ENCODE measurements around the gene CDHR5.

Gene CDHR5

GRCh38 chr11:609341-609811 is 15.4 kb downstream of the CDHR5 start:
- no peak for DNase-seq (ENCODE audit: low read depth in 1 of 2, low spot score in 1 of 2)
- TF ChIP-seq JUND (IDR thresholded peaks at IDR 0.05; ENCODE audit: low read depth), result no peak
- in situ Hi-C loops (cut with HindIII; ENCODE audit: low pct_unique_long_range_greater_than_20kb, low sequenced_read_pairs), result no loop called here

DNA sequence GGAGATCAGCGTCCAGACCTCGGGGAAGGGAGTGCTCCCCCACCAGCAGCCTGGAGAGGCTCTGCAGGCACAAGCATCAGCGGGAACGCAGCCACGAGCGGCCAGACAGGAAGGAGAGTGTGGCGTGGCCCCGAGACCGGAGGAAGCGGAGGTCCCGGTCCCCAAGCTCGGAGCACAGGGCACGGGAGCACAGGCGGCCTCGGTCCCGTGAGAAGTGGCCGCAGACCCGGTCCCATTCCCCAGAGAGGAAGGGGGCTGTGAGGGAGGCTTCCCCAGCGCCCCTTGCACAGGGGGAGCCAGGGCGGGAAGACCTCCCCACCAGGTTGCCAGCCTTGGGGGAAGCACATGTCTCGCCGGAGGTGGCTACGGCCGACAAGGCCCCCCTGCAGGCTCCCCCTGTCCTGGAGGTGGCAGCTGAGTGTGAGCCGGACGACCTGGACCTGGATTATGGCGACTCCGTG is 15.9 kb downstream of the CDHR5 start:
- DNase-seq (ENCODE audit: low read depth in 1 of 2, low spot score in 1 of 2), result no peak
- in situ Hi-C loops (cut with HindIII; ENCODE audit: low pct_unique_long_range_greater_than_20kb, low sequenced_read_pairs), result no loop called here
- TF ChIP-seq JUND (IDR thresholded peaks at IDR 0.05; ENCODE audit: low read depth), result no peak

DNA sequence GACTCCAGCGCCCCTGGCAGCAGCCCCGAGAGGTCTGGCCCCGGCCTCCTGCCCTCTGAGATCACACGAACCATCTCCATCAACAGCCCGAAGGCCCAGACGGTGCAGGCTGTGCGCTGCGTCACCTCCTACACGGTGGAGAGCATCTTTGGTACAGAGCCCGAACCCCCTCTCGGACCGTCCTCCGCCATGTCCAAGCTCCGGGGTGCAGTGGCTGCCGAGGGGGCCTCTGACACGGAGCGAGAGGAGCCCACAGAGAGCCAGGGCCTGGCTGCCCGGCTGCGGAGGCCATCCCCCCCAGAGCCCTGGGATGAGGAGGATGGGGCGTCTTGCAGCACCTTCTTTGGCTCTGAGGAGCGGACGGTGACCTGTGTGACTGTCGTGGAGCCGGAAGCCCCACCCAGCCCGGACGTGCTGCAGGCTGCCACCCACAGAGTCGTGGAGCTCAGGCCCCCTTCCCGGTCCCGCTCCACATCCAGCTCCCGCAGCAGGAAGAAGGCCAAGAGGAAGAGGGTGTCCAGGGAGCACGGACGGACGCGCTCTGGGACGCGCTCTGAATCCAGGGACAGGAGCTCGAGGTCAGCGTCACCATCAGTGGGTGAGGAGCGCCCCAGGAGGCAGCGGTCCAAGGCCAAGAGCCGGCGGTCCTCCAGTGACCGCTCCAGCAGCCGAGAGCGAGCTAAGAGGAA is 16.6 kb downstream of the CDHR5 start:
- TF ChIP-seq JUND (IDR thresholded peaks at IDR 0.05; ENCODE audit: low read depth), result no peak
- in situ Hi-C loops (cut with HindIII; ENCODE audit: low pct_unique_long_range_greater_than_20kb, low sequenced_read_pairs), result no loop called here
- no peak for DNase-seq (ENCODE audit: low read depth in 1 of 2, low spot score in 1 of 2)

DNA sequence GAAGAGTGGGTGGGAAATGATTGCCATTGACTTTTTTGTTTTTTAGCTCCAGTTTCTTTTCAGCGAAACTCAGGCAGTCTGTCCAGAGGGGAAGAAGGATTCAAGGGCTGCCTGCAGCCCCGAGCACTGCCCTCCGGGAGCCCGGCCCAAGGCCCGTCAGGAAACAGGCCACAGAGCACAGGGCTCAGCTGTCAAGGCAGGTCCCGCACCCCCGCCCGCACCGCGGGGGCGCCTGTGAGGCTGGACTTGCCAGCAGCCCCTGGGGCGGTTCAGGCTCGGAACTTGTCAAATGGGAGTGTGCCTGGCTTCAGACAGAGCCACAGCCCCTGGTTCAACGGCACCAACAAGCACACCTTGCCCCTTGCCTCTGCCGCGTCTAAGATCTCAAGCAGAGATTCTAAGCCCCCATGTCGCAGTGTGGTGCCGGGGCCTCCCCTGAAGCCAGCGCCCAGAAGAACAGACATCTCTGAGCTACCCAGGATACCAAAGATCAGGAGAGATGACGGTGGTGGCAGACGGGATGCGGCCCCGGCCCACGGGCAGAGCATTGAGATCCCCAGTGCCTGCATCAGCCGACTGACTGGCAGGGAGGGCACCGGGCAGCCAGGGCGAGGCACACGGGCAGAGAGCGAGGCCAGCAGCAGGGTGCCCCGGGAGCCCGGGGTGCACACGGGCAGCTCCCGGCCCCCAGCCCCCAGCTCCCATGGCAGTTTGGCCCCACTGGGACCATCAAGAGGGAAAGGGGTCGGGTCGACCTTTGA is 17.6 kb downstream of the CDHR5 start:
- TF ChIP-seq JUND (IDR thresholded peaks at IDR 0.05; ENCODE audit: low read depth), result no peak
- DNase-seq (ENCODE audit: low read depth in 1 of 2, low spot score in 1 of 2), result no peak

DNA sequence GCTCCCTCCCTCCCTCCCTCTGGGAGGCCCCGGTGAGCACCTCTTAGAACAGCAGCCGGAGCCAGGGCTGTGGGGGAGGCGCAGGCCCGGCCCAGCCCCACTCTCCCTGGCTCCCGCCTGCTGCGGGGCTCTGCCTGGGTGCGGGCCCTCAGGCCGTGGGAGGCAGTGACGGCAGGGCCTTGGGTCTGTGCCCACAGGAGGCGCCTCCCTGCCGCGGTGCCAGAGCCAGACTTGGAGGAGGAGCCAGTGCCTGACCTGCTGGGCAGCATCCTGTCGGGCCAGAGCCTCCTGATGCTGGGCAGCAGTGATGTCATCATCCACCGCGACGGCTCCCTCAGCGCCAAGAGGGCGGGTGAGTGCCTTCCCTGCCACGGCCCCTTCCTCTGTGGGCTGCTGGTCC is 18.5 kb downstream of the CDHR5 start:
- in situ Hi-C loops (cut with HindIII; ENCODE audit: low pct_unique_long_range_greater_than_20kb, low sequenced_read_pairs), result no loop called here
- peak; percentile 72 to 79 for DNase-seq (ENCODE audit: low read depth in 1 of 2, low spot score in 1 of 2)
- TF ChIP-seq JUND (IDR thresholded peaks at IDR 0.05; ENCODE audit: low read depth), result no peak

More for the DNA sequence above, 17.6 kb downstream of the CDHR5 start:
- in situ Hi-C loops (cut with HindIII; ENCODE audit: low pct_unique_long_range_greater_than_20kb, low sequenced_read_pairs), result no loop called here

DNA sequence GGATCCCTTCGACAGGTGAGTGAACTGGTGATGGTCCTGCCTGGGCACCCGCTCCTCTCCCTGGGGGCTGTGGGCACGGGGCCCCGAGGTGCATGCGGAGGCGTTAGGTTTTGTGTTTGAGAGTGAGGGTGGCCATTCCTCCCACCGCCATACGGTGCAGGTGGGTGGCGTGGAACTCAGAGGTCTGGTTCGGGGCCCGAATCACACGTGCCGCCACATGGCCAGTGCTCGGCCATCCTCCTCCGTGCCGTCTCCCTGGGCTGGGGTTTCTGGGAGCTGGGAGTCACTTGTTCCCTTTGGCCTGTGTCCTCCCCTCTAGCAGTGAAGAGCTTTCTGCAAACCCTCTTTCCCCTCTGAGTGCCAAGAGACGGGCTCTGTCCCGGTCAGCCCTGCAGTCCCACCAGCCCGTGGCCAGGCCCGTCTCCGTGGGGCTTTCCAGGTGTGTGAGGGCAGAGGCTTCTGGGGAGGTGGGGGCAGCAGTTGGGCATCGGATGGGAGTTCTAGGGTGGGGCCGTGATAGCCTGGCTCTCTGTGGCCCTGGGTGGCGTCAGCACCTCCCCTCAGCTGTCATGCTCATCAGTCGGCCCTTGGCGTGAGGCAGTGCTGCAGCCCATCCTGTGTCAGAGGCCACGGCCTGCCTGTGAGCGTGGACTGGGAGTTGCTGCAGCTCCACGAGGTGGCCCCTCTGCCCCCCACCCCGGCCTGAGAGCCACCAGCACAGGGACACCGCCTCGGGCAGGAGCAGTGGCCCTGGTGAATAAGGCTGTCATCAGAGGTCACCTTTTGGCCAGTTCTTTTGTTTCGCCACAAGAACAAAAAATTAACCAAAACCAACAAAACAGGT is 19.2 kb downstream of the CDHR5 start:
- in situ Hi-C loops (cut with HindIII; ENCODE audit: low pct_unique_long_range_greater_than_20kb, low sequenced_read_pairs), result no loop called here

DNA sequence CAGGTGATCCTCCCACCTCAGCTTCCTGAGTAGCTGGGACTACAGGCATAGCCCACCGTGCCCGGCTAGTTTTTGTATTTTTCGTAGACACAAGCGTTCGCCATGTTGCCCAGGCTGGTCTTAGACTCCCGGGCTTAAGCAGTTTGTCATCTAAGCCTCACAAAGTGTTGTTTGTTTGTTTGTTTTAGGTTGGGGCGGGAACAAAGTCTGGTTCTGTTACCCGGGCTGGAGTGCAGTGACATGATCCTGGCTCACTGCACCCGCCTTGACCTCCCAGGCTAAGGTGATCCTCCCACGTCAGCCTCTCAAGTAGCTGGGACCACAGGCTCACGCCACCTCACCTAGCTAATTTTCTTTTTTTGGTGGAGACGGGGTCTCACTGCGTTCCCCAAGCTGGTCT is 21.6 kb downstream of the CDHR5 start:
- no peak for TF ChIP-seq JUND (IDR thresholded peaks at IDR 0.05; ENCODE audit: low read depth)
- DNase-seq (ENCODE audit: low read depth in 1 of 2, low spot score in 1 of 2), result no peak
- in situ Hi-C loops (cut with HindIII; ENCODE audit: low pct_unique_long_range_greater_than_20kb, low sequenced_read_pairs), result no loop called here

More for the DNA sequence above, 19.2 kb downstream of the CDHR5 start:
- no peak for DNase-seq (ENCODE audit: low read depth in 1 of 2, low spot score in 1 of 2)
- TF ChIP-seq JUND (IDR thresholded peaks at IDR 0.05; ENCODE audit: low read depth), result no peak

DNA sequence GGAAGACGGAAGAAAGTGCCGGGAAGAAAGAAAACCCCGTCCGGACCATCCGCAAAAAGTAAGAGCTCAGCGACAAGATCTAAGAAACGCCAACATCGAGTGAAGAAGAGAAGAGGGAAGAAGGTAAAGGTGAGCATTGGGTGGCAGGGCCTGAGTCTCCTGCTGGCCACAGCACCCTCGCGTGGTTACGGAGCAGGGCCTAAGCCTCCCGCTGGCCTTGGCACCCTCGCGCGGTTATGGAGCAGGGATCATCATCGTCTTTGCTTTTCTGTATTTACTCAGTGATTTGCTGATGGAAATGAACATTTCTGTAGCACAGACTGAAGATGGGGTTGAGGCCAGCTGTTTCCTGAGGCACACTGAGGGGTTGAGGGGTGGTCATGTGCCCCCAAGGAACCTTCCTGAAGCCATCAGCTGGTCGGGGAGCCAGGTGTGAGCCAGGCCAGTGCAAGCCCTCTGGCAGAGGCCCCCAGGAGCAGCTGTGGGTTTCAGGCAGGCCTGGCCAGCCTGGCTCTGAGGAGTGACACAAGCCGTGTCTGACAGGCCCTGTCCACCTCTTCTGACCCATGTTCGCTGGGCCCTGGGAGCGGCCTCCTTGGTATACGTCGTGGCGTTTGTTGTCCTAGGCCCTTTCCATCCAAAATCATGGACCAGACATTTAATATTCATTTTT is 23.0 kb downstream of the CDHR5 start:
- in situ Hi-C loops (cut with HindIII; ENCODE audit: low pct_unique_long_range_greater_than_20kb, low sequenced_read_pairs), result no loop called here
- no peak for TF ChIP-seq JUND (IDR thresholded peaks at IDR 0.05; ENCODE audit: low read depth)
- no peak for DNase-seq (ENCODE audit: low read depth in 1 of 2, low spot score in 1 of 2)

DNA sequence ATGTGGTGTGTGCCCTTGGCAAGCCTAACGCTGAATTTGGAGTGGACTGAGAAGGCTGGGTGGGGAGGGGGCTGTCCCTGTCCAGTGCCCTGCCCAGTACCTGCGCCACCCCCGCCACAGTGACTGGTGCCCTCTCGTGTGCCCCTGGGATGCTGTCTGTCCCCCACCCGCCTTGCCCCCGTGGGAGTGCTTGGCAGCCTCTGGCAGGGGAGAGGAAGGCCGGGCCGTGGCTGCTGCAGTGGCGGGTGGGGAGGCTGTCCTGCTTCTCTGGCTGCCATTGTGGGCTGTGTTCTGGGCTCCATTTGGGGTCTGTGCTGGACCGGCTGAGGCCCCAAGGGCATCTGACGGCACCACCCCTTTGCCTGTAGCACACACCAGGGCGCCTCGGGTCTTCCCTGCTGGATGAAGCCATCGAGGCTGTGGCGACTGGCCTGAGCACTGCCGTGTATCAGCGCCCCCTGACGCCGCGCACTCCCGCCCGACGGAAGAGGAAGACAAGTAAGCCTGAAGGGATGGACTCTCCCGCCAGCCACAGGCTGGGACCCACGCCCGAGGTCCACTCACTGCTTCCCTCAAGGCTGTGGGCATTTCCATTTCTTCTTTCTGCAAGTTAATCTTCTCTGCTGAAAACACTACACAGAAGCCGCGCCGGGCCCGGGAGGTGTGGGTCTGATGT is 26.6 kb downstream of the CDHR5 start:
- in situ Hi-C loops (cut with HindIII; ENCODE audit: low pct_unique_long_range_greater_than_20kb, low sequenced_read_pairs), result no loop called here
- no peak for DNase-seq (ENCODE audit: low read depth in 1 of 2, low spot score in 1 of 2)
- no peak for TF ChIP-seq JUND (IDR thresholded peaks at IDR 0.05; ENCODE audit: low read depth)

GRCh38 chr11:597166-597725 is 27.5 kb downstream of the CDHR5 start:
- in situ Hi-C loops (cut with HindIII; ENCODE audit: low pct_unique_long_range_greater_than_20kb, low sequenced_read_pairs), result no loop called here
- no peak for DNase-seq (ENCODE audit: low read depth in 1 of 2, low spot score in 1 of 2)
- no peak for TF ChIP-seq JUND (IDR thresholded peaks at IDR 0.05; ENCODE audit: low read depth)

DNA sequence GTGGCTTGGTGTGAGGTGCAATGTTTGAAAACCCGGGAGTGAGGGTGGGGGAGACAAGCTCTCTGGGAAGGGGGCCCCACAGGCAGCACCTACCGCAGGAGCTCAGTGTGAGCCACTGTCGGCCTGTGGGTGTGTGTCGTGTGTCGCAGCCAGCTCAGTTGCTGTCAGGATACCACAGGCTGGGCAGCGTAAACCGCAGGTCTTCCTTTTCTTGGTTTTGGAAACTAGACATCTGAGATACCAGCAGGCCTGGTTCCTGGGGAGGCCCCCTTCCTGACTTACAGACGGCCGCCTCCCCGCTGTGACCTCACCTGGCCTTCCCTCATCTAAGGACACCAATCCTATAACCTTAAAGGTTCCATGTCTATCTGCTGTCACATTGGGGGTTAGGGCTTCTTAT is 28.4 kb downstream of the CDHR5 start:
- no peak for DNase-seq (ENCODE audit: low read depth in 1 of 2, low spot score in 1 of 2)
- no peak for TF ChIP-seq JUND (IDR thresholded peaks at IDR 0.05; ENCODE audit: low read depth)
- in situ Hi-C loops (cut with HindIII; ENCODE audit: low pct_unique_long_range_greater_than_20kb, low sequenced_read_pairs), result no loop called here
